Glutamatergic neuron (in vitro differentiated cells): Measurements from ENCODE around the gene TMEM192. TPM values are rescaled to one million over a fixed set of nuclear protein-coding genes. Genes with fewer than 3 reads are reported as not detected.
"Not testable (repeated sequence)": the region's sequence is repeated elsewhere in the genome, so short reads cannot be mapped to it uniquely, and the experiment has no call there.

Experiments used
- DNase-seq: peaks from one replicate; pipeline ENCODE4 v3.0.0; 2022
- H3K27ac Mint-ChIP-seq: one replicate; pipeline ENCODE4 v1.8.0; 2020; ENCODE audit warnings: mild to moderate bottlenecking, mixed read lengths, inconsistent platforms; ENCODE audit not compliant: unreplicated experiment
- H3K27me3 Mint-ChIP-seq: one replicate; pipeline ENCODE4 v1.8.0; 2020; ENCODE audit warnings: mild to moderate bottlenecking, moderate library complexity, mixed read lengths, inconsistent platforms; ENCODE audit not compliant: unreplicated experiment
- H3K36me3 Mint-ChIP-seq: one replicate; pipeline ENCODE4 v1.8.0; 2020; ENCODE audit warnings: mild to moderate bottlenecking, mixed read lengths, inconsistent platforms; ENCODE audit not compliant: unreplicated experiment
- H3K4me1 Mint-ChIP-seq: one replicate; pipeline ENCODE4 v1.8.0; 2020; ENCODE audit warnings: mild to moderate bottlenecking, low read depth, mixed read lengths, inconsistent platforms; ENCODE audit not compliant: unreplicated experiment
- H3K4me3 Mint-ChIP-seq: one replicate; pipeline ENCODE4 v1.8.0; 2020; ENCODE audit warnings: mild to moderate bottlenecking, mixed read lengths, inconsistent platforms; ENCODE audit not compliant: unreplicated experiment
- H3K9me3 Mint-ChIP-seq: one replicate; pipeline ENCODE4 v1.8.0; 2020; ENCODE audit warnings: mild to moderate bottlenecking, moderate library complexity, mixed read lengths, inconsistent platforms; ENCODE audit not compliant: unreplicated experiment
- total RNA-seq: library from RNA; stranded (reverse); fragmentation: NEBNext Ultra II Directional; extraction: Animal tissue kit (Norgen Biotek cat#: 25700); gene quantifications from one replicate; pipeline ENCODE4 v1.2.1, GENCODE V29; 2021; ENCODE audit not compliant: unreplicated experiment
- TF ChIP-seq, protein P1 (sequence below): fragments of 200-600 bp; sonication (generic); IDR thresholded peaks from one replicate; pipeline ENCODE4 v1.5.0; 2021; ENCODE audit not compliant: partially characterized antibody, unreplicated experiment

The TMEM192 gene
- total RNA-seq, 1 donor from 2014 or later: 16.9 TPM

DNA sequence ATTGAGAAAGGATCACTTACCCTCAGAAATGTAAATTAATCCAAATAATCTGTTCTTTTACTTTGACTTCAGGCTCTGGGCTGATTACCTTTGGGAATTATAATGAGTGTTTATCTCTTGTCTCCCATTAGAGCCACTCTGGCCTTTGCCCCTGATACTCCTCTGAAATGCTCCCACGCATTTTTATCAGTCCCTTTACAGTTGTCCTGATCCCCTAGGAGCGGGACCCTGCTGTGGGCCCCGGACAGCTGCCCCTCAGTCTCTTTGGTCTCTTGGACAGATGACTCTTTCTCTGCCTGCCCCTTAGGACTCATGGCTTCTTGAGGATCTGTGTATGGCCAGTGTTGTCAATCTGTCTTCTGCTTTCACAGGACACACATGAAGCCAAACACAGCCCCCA lies 60.0 kb downstream of the TMEM192 start:
- Mint-ChIP-seq H3K27me3 (peaks cover 11% of the 10 kb centered on the region), H3K27ac (peak overlapping the region; percentile 97), H3K4me1 (peaks cover 12% of the 10 kb centered on the region), H3K4me3 (peak overlapping the region; percentile 42), H3K9me3 (peaks cover 8% of the 10 kb centered on the region), H3K36me3 (no peaks in the 10 kb centered on the region)
- peak; percentile 56 for DNase-seq
- TF ChIP-seq, protein P1, sequence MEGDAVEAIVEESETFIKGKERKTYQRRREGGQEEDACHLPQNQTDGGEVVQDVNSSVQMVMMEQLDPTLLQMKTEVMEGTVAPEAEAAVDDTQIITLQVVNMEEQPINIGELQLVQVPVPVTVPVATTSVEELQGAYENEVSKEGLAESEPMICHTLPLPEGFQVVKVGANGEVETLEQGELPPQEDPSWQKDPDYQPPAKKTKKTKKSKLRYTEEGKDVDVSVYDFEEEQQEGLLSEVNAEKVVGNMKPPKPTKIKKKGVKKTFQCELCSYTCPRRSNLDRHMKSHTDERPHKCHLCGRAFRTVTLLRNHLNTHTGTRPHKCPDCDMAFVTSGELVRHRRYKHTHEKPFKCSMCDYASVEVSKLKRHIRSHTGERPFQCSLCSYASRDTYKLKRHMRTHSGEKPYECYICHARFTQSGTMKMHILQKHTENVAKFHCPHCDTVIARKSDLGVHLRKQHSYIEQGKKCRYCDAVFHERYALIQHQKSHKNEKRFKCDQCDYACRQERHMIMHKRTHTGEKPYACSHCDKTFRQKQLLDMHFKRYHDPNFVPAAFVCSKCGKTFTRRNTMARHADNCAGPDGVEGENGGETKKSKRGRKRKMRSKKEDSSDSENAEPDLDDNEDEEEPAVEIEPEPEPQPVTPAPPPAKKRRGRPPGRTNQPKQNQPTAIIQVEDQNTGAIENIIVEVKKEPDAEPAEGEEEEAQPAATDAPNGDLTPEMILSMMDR: no peak

- no peaks in the 10 kb centered on the region for H3K36me3 Mint-ChIP-seq
- H3K27me3 Mint-ChIP-seq: peaks cover 6% of the 10 kb centered on the region
- H3K4me1 Mint-ChIP-seq: peaks cover 11% of the 10 kb centered on the region
- H3K9me3 Mint-ChIP-seq: peaks cover 8% of the 10 kb centered on the region
- DNase-seq: no peak
- TF ChIP-seq, protein P1: no peak
- no peak overlapping the region for H3K4me3 Mint-ChIP-seq
- H3K27ac Mint-ChIP-seq: no peak overlapping the region
Measured at GRCh38 chr4:165048170-165048569, 64.5 kb downstream of the TMEM192 start.

DNA sequence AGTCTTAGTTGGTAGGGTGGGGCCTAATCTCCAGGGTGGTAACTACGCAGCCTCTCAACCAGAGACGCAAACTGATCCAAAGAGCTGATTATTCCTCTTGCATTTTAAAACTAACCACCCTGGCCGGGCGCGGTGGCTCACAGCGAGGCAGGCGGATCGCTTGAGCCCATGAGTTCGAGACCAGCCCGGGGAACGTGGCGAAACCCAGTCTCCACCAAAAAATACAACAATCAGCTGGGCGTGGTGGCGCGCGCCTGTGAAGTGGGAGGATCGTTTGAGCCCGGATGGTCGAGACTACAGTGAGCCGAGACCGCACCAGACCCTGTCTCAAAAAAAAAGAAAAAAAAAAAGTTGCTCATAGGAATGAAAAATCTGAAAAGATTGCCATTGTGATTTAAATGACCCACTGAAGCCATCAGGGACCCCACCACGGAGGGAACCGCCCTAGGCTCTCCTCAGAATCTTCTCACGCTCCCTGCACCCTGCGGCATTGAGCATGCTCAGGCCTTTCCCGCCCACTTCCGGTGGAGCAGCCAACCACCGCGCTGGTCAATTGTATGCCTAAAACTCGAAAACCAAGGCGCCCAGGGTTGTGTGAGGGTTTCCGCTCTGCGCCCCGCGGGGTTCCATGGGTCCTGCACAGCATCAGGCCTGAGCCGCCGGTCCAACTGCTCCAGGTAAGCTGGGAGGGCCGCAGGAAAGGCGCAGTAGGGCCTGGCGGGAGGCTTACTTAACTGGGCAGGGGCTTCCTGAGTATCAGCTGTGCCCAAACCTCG lies 81.0 kb downstream of the TMEM192 start, which contains the start of gene TRIM60:
Gene TRIM60, plus strand, starts transcription at position 564 of the 776 bp plus-strand sequence. CDS start 8,074 bp downstream, outside the sequence.
- Mint-ChIP-seq H3K9me3 (peaks cover 1% of the 10 kb centered on the region), H3K27ac (no peak within 1 kb of the TSS), H3K27me3 (peaks cover 2% of the 10 kb centered on the region), H3K4me1 (no peaks in the 10 kb centered on the region), H3K36me3 (no peaks in the 10 kb centered on the region), H3K4me3 (no peak within 1 kb of the TSS)
- DNase-seq: no peak
- TF ChIP-seq, protein P1: no peak

DNA sequence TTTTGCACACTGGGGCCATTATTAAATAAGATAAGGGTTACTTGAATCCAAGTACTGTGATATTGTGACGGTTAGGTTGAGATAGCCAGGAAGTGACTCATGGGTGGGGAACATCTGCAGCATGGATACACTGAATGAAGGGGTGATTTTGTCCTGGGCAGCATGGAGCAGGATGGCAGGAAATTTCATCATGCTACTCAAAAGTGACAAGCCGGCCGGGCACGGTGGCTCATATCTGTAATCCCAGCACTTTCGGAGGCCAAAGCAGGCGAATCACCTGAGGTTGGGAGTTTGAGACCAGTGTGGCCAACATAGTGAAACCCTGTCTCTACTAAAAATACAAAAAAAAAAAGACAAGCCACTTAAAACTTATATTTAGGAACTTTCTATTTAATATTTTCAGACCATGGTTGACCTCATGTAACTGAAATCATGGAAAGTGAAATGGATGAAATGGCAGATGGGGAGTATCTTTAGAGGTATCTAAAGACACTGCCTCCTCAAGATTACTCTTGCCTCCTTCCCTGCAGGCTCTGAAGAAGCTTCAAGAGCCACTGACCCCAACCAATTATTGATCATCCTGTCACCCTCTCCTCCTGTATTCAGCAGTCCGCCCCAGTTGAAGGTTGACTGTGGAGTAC lies 84.8 kb downstream of the TMEM192 start:
- no peaks in the 10 kb centered on the region for H3K36me3 Mint-ChIP-seq
- H3K4me3 Mint-ChIP-seq: no peak overlapping the region
- H3K27me3 Mint-ChIP-seq: no peaks in the 10 kb centered on the region
- peaks cover 1% of the 10 kb centered on the region for H3K9me3 Mint-ChIP-seq
- DNase-seq: no peak
- no peaks in the 10 kb centered on the region for H3K4me1 Mint-ChIP-seq
- TF ChIP-seq, protein P1: no peak
- H3K27ac Mint-ChIP-seq: no peak overlapping the region

GRCh38 chr4:165025782-165026181 lies 86.9 kb downstream of the TMEM192 start:
- not testable (repeated sequence) for H3K4me1 Mint-ChIP-seq, H3K36me3 Mint-ChIP-seq, H3K27me3 Mint-ChIP-seq, DNase-seq, H3K27ac Mint-ChIP-seq, H3K4me3 Mint-ChIP-seq, H3K9me3 Mint-ChIP-seq

Other genes starting within 250 kb of the TMEM192 start
- 0.88 TPM for gene APELA, start 235.7 kb downstream of the TMEM192 start, total RNA-seq
- 0.34 TPM for gene TRIM61, start 135.2 kb downstream of the TMEM192 start, total RNA-seq
- not detected for gene TRIM60, start 80.9 kb downstream of the TMEM192 start, total RNA-seq
- 0.29 TPM for gene TRIM75, start 59.0 kb downstream of the TMEM192 start, total RNA-seq
- gene KLHL2, start 94.7 kb upstream of the TMEM192 start, total RNA-seq: 19.7 TPM
- 180 TPM for gene MSMO1, start 214.8 kb upstream of the TMEM192 start, total RNA-seq